NAMALWA (cell line): ENCODE measurements around the gene TARP.
A peak's percentile ranks its signal among the peaks of the same experiment; 100 is the strongest.

Experiments
- DNase-seq: peaks from one replicate; pipeline ENCODE4 v3.0.0-alpha.2; 2015; ENCODE audit warnings: low spot score

Gene TARP

GRCh38 chr7:38273286-38273995, at the start of gene TARP:
Gene TARP, minus strand, starts transcription at chr7:38273636.
- DNase-seq: no peak

- no peak for DNase-seq
Measured at GRCh38 chr7:38323156-38323555, 49.7 kb upstream of the TARP start.

GRCh38 chr7:38322461-38322860, 49.0 kb upstream of the TARP start:
- DNase-seq: no peak

GRCh38 chr7:38321967-38322366, 48.5 kb upstream of the TARP start:
- DNase-seq: no peak

- no peak for DNase-seq
Measured at GRCh38 chr7:38321515-38321944, 48.1 kb upstream of the TARP start.

- no peak for DNase-seq
Measured at GRCh38 chr7:38321050-38321449, 47.6 kb upstream of the TARP start.

GRCh38 chr7:38319873-38320272, 46.4 kb upstream of the TARP start:
- DNase-seq: no peak

- DNase-seq: peak; percentile 82
Measured at GRCh38 chr7:38318803-38319416, 45.5 kb upstream of the TARP start.

GRCh38 chr7:38318241-38318640, 44.8 kb upstream of the TARP start:
- DNase-seq: no peak

GRCh38 chr7:38317515-38317914, 44.1 kb upstream of the TARP start:
- no peak for DNase-seq

GRCh38 chr7:38316733-38317360, 43.4 kb upstream of the TARP start:
- DNase-seq: no peak

GRCh38 chr7:38315410-38315809, 42.0 kb upstream of the TARP start:
- no peak for DNase-seq

- DNase-seq: no peak
Measured at GRCh38 chr7:38312821-38313220, 39.4 kb upstream of the TARP start.

GRCh38 chr7:38311329-38311937, 38.0 kb upstream of the TARP start:
- DNase-seq: no peak

GRCh38 chr7:38310591-38311101, 37.2 kb upstream of the TARP start:
- no peak for DNase-seq

GRCh38 chr7:38309555-38309954, 36.1 kb upstream of the TARP start:
- DNase-seq: no peak

- DNase-seq: no peak
Measured at GRCh38 chr7:38308140-38308539, 34.7 kb upstream of the TARP start.

GRCh38 chr7:38307640-38308039, 34.2 kb upstream of the TARP start:
- DNase-seq: no peak

GRCh38 chr7:38306914-38307313, 33.5 kb upstream of the TARP start:
- DNase-seq: no peak

- no peak for DNase-seq
Measured at GRCh38 chr7:38306171-38306570, 32.7 kb upstream of the TARP start.

- no peak for DNase-seq
Measured at GRCh38 chr7:38303866-38304265, 30.4 kb upstream of the TARP start.

- DNase-seq: no peak
Measured at GRCh38 chr7:38300175-38300574, 26.7 kb upstream of the TARP start.
